DMS79 treated with DMSO at 0.1 percent for 48 hours (cell line): ENCODE results near the gene MEGF8.
"Not testable (repeated sequence)": the region's sequence is repeated elsewhere in the genome, so short reads cannot be mapped to it uniquely, and the experiment has no call there.

ENCODE experiments used
- DNase-seq: peaks from one replicate; lab custom pipeline; 2025; lab: John Stamatoyannopoulos, UW

MEGF8 gene

DNA sequence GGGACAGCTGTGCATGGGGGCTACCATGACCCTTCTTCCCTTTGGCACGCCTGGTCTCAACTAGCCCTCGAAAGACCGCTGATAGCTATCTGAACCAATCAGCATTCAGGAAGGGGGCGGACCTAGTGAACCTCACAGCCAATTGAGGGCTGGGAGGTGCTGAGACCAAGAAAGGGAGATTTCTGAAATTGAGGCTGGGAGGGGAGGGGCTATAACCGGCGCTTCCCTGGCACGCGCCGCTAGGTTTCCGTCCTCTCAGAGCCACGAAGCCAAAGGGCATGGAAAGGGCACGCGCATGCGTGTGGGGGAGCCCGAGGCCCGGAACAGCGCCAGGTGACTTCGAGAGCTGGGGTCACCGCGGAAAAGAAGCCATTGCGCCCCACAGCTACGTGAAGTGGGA is 18.8 kb upstream of the MEGF8 start:
- DNase-seq: no peak

DNA sequence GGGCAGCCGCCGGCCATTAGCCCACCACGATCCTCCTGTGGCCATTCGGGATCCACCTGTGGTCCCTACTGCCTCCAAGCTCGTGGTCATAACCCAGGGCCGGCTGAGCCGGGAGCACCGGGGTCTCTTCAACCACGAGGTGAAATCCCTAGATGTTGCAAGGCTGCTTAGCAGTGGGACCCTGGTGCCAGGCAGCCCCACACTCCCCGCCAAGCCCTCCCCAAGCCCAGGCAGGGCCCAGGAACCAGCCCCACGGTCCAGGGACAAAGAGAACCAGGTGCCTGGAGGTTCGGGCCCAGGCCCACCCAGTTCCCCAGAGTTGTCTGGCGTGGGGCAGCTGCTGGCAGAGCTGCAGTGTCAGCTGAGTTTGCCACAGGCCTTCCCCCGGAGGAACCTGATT is 15.7 kb upstream of the MEGF8 start:
- no peak for DNase-seq

DNA sequence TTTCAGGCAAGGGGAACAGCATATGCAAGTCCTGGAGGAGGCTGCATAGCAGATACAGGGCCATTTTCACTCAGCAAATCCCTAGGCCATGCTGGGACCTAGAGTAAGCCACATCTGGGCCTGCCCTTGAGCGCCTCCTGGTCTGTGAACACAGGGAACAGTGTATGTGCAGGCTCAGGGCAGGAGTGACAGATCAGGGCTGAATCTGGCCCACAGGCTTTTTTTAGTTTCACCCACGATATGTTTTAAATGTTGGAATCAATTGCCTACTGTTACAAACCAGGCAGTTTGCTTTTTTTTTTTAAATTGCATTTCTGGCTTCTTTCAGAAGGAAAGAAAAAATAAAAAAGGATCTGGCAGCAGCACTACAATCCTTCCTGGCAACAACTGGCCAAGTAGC is 13.8 kb upstream of the MEGF8 start:
- DNase-seq: no peak

DNA sequence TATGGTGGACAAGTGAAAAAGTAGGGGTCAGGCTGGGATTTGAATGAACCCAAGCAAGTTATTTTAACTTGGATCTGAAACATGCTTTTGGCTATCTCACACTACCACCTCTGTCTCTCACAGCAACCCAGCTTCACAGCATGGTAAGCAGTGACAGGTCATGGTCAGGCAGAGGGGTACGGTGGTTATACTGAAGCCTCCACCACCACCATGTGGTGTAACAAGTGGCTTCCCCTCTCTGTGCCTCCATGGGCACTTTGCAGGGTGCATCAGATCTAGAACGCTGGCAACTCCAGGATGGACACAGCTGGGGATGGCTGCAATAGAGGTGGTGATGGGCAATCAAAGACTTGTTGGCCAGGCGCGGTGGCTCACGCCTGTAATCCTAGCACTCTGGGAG is 13.1 kb upstream of the MEGF8 start:
- no peak for DNase-seq

DNA sequence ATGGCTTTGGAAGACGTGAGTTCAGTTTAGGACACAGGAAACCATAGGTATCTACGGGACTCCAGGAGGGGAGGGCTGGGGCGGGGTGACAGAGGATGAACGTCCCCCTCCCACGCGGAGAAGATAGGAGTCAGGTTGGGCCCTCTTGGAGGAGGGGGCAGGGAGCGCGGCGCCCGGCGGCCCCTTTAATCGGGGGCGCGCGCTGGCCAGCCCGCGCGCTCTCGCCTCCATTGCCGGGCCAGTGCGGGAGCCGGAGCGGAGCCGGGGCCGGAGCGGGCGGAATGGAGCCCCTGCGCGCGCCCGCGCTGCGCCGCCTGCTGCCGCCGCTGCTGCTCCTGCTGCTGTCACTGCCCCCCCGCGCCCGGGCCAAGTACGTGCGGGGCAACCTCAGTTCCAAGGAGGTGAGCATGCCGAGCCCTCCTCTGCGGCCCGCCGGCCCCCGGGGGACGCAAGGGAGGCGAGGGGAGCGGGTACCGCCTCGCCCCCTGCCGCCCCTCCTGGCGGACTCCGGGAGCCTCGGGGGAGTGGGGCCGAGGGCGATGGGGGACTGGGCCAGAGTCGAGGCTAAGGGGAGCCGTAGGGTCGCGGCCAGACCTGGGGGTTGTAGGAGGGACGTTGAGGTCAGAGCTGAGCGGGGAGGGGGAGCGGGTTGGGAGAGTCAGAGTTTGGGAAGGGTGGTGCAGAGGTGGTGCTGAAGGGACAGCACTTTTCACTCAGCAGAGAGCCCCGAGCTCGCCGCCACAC is 12.2 kb upstream of the MEGF8 start, which contains the start of gene TMEM145:
Gene TMEM145, plus strand, starts transcription at position 214 of the 744 bp plus-strand sequence. Its CDS starts 68 bp downstream, at position 282.
- DNase-seq: peak; percentile 37

DNA sequence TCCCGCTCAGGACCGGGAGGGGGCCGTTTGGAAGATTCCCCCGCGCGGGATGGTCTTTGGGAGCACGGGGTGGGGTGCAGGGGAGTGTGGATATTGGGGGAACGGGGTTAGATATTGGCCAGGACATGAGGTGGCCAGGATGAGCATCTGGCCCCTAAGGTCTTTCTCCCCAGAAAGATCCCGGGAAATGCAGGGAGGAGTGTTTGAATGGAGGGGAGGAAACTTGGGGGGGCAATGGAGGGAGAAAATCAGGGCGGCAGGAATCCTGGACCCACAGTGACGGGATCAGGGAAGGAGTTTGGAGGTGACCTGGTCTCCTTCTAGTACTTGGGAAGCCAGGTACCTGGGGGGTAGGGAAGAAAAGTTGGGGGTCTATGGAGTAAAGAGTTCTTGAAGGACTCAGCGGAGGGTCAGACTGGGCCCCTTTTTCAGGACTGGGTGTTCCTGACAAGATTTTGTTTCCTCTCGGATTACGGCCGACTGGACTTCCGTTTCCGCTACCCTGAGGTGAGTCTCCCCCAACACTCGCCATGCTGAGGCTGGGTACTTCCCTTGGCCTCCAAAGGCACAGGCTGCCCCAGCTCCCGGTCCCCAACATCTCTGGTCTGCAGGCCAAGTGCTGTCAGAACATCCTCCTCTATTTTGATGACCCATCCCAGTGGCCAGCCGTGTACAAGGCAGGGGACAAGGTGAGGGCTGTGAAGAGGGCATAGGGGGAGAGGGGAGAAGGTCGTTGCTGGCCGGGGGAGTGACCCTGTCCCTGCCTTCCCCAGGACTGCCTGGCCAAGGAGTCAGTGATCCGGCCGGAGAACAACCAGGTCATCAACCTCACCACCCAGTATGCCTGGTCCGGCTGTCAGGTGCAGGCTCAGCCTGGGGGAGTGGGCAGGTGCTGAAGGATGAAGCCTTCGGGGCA is 11.3 kb upstream of the MEGF8 start:
- no peak for DNase-seq

DNA sequence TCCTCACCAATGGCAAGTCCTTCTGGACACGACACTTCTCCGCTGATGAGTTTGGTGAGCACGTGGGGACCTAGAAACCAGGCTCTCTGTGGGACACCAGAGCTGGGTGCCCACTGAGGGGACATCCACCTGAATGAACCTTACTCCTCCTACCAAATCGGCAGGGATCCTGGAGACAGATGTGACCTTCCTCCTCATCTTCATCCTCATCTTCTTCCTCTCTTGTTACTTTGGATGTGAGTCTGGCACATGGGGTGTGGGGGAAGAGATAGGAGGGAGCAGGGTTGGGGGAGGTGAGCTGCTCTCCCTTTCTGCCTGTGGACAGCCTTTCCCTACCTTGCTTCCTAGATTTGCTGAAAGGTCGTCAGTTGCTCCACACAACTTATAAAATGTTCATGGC is 10.4 kb upstream of the MEGF8 start:
- no peak for DNase-seq

DNA sequence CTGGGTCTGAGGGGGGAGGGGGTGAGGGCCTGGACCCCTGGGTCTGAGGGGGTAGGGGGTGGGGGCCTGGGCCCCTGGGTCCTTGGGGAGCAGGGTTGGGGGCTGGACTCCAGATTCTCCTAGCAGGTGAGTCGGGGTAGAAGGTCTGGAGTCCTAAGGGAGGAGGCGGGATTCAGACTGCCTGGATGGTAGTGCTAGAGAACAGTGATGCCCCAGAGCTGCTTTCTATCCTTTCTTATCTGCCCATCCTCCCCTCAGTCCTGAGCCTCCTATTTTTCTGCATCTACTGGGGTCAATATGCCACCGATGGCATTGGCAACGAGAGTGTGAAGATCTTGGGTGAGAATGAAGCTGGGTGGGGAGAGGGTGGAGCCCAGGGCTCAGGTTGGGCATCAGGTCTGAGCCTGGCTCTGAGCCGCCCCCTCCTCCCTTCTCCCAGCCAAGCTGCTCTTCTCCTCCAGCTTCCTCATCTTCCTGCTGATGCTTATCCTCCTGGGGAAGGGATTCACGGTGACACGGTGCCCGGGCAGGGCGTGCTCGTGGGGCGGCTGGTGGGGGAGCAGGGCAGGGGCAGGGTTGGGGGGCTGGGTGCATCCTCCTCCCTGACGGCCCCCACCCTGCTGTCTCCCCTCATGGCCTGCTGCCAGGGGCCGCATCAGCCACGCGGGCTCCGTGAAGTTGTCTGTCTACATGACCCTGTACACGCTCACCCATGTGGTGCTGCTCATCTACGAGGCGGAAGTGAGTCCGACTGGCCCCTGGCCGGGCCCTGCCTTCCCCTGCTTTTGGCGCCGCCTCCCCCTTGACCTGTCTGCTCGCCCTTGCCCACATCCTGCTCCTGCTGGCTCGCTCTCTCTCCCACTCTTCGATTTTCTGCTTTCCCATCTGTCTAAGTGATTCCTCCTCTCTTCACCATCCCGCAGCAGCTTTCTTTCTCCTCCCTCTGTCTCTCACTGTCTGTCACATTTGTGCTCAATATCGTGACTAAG is 8.9 kb upstream of the MEGF8 start:
- no peak for DNase-seq

DNA sequence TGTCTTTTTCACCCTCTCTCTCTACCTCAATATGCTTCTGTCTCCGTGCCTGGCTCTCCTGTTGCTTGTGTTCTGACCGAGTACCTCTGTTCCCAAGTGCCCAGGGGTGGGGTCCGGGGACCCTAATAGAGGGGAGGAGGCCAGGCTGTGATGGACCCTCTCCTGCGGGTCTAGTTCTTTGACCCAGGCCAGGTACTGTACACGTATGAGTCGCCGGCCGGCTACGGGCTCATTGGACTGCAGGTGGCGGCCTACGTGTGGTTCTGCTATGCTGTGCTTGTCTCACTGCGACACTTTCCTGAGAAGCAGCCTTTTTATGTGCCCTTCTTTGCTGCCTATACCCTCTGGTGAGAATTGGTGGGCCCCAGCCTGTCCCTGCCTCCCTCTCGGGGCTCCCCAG is 7.9 kb upstream of the MEGF8 start:
- no peak for DNase-seq

DNA sequence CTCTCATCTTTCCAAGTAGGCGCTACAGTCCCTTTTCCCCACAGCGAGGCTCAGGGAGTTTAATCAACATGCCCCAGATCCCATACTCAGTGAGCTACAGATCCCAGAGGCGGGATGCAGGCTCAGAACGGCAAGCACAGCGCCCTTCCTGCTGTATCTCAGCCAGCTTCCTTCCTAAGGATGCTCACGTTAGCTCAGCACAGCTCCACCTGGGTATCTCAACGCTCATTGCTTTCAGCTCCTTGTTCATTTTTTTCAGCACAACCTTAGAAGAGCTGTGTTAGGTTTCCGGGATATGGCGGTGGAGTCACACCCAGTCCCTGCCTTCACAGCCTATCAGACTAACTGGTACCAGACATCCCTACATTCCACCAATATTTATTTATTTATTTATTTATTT is 3.1 kb upstream of the MEGF8 start:
- no peak for DNase-seq

DNA sequence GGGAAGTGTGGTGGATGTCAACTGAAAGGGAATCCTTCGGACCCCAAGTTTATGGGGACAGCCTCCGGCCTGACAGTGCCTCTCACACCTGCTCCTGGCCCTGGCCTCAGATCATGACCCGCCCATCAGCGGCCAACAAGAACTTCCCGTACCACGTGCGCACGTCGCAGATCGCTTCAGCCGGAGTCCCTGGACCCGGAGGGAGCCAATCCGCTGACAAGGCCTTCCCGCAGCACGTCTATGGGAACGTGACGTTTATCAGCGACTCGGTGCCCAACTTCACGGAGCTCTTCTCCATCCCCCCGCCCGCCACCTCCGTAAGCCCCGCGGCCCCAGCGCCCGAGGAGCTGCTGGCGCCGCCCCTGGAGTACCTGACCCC is 2.0 kb upstream of the MEGF8 start:
- DNase-seq: no peak

DNA sequence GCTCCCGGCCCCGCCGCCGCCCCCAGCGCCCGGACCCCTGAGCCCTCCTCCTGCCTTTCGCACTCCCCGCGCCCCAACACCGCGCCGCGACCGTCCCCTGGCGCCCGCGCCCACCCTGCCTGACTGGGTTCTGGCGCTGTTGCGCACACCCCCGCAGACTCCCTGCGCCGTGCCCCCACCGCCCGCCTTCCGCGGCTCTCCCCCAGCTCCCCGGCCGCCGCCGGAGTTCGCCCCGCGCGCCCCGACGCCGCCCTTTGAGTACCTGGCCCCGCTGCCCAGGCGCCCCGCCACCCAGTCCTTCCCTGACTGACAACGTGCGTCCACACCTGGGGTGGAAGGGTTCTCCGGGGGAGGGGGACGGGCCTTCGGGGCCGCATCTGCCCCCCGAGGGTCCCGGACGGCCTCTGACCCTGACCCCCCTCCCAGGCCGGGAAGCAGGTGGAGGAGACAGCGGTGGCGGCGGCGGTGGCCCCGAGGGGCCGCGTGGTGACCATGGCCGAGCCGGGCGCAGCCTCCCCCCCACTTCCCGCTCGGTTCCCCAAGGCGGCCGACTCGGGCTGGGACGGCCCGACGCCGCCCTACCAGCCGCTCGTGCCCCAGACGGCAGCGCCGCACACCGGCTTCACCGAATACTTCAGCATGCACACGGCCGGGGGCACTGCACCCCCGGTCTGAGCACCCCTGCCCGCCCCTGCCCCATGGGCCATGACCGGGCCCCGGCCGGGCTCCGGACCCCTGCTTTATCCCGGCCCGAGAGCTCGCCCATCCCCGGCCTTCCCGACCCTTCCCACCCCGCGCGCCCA is 1.4 kb upstream of the MEGF8 start:
- no peak for DNase-seq

DNA sequence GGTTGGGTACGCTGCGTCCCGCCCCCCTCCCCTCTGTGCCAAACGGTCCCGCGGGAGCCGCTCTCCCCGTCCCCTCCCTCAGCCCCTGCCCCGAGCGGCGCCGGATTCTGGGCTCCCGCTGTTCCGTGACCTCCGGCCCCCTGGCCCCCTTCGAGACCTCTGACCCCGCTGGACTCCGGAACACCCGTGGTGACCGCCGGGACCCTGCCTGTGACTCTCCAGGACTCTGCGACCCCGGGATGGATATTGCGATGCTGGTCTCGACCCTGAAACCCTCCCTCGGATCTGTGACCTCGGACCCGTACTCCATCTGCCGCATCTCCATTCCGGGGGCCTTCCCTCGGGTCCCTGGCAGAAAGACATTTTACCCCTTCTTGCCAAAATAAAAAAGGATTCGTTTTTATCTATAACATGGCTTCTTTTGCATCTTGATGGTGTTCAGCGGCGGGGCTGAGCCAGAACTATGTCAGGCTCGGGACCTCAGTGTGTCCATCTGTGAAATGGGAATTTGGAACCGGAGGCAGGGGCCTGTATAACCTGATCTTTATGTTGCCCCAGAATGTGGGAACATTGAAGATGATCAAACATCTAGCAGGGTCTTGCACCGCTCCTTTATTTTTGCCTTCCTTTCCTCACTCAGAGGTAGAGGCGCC is 654 bp upstream of the MEGF8 start:
- no peak for DNase-seq

DNA sequence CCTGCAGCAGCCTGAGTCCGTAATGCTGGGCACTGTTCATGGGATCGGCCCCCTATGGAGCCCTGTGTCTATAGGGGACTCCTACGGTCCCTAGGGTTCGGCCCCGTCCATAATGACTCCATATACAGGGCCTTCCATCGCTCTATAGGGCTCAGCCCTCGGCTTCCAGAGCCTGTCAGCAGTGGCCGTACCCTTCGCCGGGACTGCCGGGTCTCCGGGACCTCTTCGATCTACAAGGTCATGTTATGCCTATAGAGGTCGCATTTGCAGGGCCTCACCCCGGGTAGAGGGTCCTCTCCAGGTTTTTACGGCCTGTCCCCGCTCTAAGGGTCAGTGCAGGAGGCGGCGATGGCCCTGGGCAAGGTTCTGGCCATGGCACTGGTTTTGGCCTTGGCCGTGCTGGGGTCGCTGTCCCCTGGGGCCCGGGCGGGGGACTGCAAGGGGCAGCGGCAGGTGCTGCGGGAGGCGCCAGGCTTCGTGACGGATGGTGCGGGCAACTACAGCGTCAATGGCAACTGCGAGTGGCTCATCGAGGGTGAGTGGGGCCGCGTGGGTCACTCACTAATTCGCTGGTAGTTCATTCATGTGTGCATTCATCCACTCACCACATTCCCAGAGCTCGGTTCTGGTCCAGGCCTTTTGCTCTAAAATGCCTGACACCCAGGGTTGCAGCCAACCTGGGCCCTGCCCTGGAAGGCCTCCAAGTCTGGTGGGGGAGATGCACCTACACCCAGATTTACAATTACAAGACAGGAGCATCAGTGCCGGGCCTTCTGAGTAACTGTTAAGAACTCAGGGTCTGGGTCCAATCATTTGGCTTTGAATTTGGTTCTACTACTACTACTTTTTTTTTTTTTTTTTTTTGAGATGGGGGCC is 699 bp downstream of the MEGF8 start:
- DNase-seq: peak; percentile 31

DNA sequence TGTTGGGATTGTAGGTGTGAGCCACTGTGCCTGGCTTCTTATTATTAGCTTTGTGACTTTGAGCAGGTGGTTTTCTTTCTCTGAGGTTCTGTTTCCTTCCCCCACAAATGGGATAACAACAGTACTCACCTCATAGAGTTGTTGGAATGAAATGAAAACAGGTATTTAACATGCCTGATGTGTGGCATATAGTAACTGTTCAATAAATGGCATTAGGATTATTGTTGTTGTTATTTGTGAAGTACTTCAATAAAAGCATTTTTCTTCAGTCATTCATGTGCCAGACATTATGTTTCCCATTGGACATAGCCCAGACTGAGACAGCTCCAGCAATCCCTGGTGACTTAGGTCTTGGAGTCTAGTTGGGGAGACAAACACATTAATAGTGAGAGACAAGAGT is 1.5 kb downstream of the MEGF8 start:
- DNase-seq: no peak

DNA sequence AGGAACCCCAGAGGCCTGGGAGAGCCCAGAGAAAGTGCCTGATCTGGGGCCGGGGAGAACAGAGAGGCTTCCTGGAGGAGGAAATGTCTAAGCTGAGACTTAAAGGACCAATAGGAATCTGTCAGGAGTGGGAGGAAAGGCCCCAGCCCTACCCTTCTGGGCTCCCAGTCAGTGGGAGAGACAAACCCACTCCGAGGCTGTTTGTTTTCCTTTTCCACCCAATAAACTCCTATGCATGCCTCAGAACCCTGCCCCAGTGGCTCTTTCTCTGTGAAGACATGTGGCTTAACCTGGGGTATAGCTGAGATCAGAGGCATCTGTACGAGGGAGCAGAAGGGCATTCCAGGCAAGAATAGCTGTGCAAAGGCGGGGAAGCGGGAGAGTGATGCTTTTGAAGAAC is 1.9 kb downstream of the MEGF8 start:
- no peak for DNase-seq

DNA sequence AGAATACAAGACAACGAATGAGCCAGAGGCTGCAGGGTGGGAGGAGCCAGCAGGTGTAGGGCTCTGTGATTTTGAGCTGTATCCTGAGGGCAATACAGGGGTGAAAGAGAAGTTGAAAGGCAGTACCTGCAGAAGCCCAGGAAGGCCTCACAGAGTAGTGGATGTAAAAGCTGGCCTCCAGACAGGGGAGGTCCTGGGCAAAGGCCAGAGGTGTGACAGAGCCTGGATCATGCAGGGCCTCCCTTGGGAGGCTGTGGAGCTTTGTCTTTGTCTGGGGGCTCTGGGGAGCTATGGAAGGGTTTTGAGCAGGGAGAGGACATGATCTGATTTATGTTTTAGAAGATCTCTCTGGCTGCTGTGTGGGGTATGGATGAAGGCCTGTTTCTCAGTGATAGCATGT is 2.7 kb downstream of the MEGF8 start:
- no peak for DNase-seq

DNA sequence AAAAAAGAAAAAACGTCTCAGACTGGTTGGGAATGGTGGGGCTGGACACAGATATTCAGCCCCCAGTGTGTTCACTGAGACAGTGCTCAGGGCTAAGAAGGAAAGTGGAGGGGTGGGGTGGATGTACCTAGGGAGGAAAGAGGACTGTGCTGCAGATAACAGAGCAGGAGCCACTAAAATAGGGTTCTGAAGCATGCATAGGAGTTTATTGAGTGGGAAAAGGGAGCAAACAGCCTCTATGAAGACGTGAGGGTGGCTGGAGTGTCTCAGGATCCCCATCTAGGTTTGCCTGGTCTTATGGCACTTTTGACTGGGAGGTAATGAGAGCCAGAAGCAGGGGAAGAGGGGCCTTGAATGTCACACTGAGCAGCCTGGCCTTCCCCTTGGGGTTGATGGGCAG is 3.4 kb downstream of the MEGF8 start:
- DNase-seq: no peak

DNA sequence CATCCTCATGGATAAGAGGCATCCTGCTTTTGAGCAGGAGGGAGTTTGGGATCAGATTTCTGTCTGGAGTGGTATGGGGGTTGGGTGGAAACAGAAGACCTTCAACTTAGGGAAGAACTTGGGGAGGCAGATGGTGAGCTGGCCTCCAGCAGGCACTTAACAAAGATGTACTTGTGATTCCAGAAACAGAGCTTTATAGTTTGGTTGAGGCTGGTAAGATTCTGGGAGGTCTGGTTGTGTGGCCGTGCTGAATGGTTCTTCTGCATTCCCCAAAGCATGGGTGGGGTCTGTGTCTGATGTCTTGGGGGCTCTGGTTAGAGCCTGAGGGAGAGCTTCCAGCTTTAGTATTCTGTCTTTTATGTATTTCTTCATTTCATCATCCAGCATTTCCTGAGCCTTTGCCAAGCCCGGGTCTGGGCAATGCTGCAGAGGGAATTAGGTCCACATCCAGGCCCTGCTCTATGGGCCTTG is 4.8 kb downstream of the MEGF8 start:
- peak; percentile 94 for DNase-seq

DNA sequence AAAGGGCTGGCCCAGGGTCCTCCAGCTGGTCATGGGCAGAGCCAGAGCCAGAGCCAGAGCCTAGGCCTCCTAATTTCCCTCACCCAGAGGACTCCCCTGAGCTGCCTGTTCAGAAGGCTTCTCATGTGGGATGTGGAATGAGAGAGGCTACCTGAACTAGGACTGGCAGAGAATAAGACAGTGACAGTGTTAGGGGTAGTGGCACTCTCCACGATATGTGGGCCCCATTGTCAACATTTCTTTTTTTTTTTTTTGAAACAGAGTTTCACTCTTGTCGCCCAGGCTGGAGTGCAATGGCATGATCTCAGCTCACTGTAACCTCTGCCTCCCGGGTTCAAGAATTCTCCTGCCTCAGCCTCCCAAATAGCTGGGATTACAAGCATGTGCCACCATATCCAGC is 5.9 kb downstream of the MEGF8 start:
- not testable (repeated sequence) for DNase-seq
